A549 (cell line): ENCODE measurements around the gene COG7.

ENCODE experiments used
- CEBPB ChIP-seq, 2 experiments: fragments of >200 bp in 1 of 2; sonication (Bioruptor Twin) in 1 of 2; formaldehyde crosslinking in 1 of 2; IDR thresholded peaks; 2 replicates each; pipeline ENCODE4 v1.6.1; 2012 to 2016
- CTCF ChIP-seq: fragments of >200 bp; sonication (Bioruptor Twin); formaldehyde crosslinking; IDR thresholded peaks from 3 replicates; pipeline ENCODE4 v1.5.1; 2016
- EHMT2 ChIP-seq: fragments of 200-600 bp; sonication (generic); IDR thresholded peaks from 2 replicates; pipeline ENCODE4 v1.6.1; 2016; ENCODE audit warnings: antibody characterized with exemption, low read depth, mild to moderate bottlenecking, moderate library complexity
- ELK1 ChIP-seq: fragments of 150-350 bp; IDR thresholded peaks from 2 replicates; pipeline ENCODE4 v1.6.1; 2014; ENCODE audit warnings: low read depth, mild to moderate bottlenecking, low read length
- EP300 ChIP-seq, 2 experiments: fragments of >200 bp; sonication (Bioruptor Twin); formaldehyde crosslinking; IDR thresholded peaks; 2 replicates in 1 of 2; 3 replicates in 1 of 2; pipeline ENCODE4 v1.6.1; 2016 to 2017
- HOXB5 ChIP-seq: fragments of 250-450 bp; sonication (Bioruptor Pico); IDR thresholded peaks from 2 replicates; pipeline ENCODE4 v1.5.0; 2020; ENCODE audit warnings: mild to moderate bottlenecking, moderate library complexity
- JUN ChIP-seq, 2 experiments: fragments of >200 bp; sonication (Bioruptor Twin); formaldehyde crosslinking; IDR thresholded peaks; 2 replicates in 1 of 2; 3 replicates in 1 of 2; pipeline ENCODE4 v1.6.1; 2016 to 2017
- JUNB ChIP-seq: fragments of >200 bp; sonication (Bioruptor Twin); formaldehyde crosslinking; IDR thresholded peaks from 2 replicates; pipeline ENCODE4 v1.6.1; 2016
- MAFK ChIP-seq: fragments of 450-650 bp; IDR thresholded peaks from 2 replicates; pipeline ENCODE4 v1.6.1; 2014; ENCODE audit not compliant: partially characterized antibody
- POLR2A ChIP-seq: IDR thresholded peaks from 2 replicates; pipeline ENCODE4 v1.6.1; 2012; ENCODE audit warnings: mild to moderate bottlenecking, low read length
- ZNF302 ChIP-seq: fragments of 250-450 bp; sonication (Bioruptor Pico); IDR thresholded peaks from 2 replicates; pipeline ENCODE4 v1.9.0; 2021; ENCODE audit warnings: inconsistent platforms, mild to moderate bottlenecking, moderate library complexity

DNA sequence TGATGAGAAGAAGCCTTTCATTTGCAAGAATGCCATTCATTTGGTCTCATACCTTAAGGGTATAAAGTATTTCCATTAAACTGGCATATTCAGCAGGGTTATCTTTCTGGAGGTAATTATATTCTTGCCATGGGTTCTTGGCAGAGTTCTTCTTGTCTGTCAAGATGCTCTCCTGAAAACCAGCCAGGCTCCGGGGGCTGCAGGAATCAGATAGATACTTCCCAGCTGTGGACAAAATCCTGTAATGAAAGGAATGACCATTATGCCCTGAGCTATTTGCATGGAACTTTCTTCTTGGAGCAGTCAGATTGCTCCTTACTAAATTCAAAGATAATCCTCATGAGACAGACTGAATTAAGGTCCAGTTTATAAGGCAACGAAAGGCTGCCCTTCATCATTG is 47.0 kb downstream of the COG7 start:
- no peak for TF ChIP-seq CTCF
- no peak for TF ChIP-seq EP300 (IDR thresholded peaks at IDR 0.05)
- TF ChIP-seq CEBPB (IDR thresholded peaks at IDR 0.05), result no peak
- no peak for TF ChIP-seq HOXB5 (CRISPR knock-in tag)
- no peak for TF ChIP-seq JUNB
- TF ChIP-seq ZNF302 (CRISPR knock-in tag), result no peak
- TF ChIP-seq POLR2A, result no peak
- no peak for TF ChIP-seq JUN (IDR thresholded peaks at IDR 0.05)
- TF ChIP-seq EHMT2, result no peak
- TF ChIP-seq ELK1, result no peak
- no peak for TF ChIP-seq MAFK
